NCI-H446 (cell line): ENCODE data around the gene PLEKHM2.

Experiments
- DNase-seq, 2 experiments: peaks; one replicate each; lab custom pipeline; 2025; lab: John Stamatoyannopoulos, UW

PLEKHM2 gene

DNA sequence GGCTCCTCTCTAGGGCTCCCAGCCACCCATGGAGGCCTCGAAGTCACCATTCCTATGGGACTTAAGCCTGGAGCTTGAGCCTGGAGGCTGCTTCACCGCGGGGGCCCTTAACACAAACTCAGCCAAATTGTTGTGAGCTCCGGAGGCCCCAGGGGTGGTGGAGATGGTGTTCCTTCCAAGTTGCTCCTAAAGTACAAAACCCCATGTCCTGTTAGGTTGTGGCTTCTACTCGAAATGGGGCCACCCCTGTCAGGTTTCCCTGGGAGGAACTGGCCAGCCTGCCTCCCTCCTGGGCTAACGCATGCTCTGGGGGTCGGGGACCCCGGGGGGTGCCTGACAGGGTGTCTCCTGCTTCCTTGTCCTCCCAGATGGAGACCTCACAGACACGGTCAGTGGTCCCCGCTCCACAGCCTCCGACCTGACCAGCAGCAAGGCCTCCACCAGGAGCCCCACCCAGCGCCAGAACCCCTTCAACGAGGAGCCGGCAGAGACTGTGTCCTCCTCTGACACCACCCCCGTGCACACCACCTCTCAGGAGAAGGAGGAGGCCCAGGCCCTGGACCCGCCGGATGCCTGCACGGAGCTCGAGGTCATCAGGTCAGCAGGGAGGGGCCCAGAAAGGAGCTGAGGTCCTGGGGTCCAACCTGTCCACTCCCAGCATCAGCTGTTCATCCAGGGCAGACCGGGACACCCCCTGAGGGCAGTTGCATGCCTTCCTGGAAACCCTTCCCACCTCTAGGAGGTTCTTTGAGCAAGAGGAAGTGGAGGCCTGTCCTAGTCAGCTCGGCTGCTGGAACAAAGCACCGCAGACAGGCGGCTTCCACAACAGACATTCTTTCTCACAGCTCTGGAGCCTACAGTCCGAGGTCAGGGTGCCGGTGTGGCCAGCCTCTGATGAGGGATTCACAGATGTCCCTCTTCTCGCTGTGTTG, 41.1 kb downstream of the PLEKHM2 start:
- DNase-seq: no peak

GRCh38 chr1:15726508-15726907, 42.4 kb downstream of the PLEKHM2 start:
- no peak for DNase-seq

DNA sequence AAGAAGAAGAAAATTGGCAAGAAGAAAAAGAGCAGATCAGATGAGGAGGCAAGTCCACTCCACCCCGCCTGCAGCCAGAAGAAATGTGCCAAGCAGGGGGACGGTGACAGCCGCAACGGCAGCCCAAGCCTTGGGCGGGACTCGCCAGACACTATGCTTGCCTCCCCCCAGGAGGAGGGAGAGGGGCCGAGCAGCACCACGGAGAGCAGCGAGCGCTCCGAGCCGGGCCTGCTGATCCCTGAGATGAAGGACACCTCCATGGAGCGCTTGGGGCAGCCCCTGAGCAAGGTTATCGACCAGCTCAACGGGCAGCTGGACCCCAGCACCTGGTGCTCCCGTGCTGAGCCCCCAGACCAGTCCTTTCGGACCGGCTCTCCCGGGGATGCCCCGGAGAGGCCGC, 42.9 kb downstream of the PLEKHM2 start:
- no peak for DNase-seq

GRCh38 chr1:15727424-15727823, 43.3 kb downstream of the PLEKHM2 start:
- DNase-seq: no peak

GRCh38 chr1:15727866-15728534, 43.9 kb downstream of the PLEKHM2 start:
- no peak for DNase-seq

DNA sequence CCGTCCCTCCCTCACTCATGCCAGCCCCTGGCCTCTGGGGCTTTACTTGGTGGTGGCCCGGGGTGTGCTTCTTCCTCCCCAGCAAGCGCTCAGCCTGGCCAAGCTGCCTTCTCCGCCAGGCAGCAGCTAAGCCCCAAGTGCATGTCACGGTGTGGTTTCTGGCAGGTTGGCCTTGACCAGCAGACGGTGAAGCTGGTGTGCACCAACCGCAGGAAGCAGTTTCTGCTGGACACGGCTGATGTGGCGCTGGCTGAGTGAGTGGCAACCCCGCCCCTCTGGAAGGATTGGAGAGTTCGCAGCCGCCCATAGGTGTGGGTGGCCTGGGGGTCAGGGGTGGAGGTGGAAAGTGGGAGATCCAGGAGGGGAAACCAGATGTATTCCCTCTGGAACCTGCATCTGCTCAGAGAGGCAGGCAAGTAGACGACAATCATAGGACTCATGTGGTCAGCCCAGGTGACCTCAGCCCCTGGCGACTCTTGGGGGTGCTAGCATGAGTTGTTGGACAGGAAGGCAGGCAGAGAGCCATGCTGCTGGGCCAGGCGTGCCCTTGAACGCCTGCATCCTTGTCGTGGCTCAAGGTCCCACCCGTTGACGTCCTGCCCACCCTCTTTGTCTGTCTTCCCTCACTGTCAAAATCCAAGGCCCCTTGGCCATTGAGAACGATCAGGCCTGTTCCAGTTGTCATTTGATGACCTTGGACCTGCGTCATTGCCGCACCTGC, 45.0 kb downstream of the PLEKHM2 start:
- no peak for DNase-seq

GRCh38 chr1:15730423-15730822, 46.3 kb downstream of the PLEKHM2 start:
- no peak for DNase-seq

GRCh38 chr1:15730936-15731335, 46.8 kb downstream of the PLEKHM2 start:
- no peak for DNase-seq

DNA sequence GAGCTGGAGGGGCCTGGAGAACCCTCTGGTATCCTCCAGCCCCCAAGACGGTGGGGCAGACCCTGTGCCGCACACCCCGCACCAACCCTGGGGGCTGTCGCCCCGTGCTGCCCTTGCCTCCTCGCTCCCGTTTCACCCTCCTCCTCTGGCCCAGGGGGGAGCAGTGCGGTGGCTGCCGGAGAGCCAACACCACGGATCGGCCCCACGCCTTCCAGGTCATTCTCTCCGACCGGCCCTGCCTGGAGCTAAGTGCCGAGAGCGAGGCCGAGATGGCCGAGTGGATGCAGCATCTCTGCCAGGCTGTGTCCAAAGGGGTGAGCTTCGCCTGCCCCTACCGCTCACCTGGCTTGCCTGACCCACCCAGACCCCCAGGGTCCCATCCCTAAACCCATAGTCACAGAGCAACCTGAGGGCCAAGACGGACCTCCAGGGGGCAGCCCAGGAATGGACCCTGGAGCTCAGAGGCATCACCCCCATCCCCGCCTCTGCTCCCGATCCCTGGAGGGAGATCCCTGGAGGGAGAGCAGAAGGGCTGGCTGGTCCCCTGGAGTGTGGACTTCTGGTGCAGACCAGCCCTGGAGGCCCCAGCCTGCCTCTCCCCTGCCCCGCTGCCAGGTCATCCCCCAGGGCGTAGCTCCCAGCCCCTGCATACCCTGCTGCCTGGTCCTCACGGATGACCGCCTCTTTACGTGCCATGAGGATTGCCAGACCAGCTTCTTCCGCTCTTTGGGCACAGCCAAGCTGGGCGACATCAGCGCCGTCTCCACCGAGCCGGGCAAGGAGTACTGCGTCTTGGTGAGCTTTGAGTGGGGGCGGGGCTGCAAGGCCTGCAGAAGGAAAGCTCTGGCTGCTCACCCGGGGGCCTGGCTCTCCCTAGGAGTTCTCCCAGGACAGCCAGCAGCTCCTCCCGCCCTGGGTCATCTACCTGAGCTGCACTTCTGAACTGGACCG, 47.9 kb downstream of the PLEKHM2 start:
- no peak for DNase-seq

GRCh38 chr1:15732686-15733081, 48.6 kb downstream of the PLEKHM2 start:
- no peak for DNase-seq

DNA sequence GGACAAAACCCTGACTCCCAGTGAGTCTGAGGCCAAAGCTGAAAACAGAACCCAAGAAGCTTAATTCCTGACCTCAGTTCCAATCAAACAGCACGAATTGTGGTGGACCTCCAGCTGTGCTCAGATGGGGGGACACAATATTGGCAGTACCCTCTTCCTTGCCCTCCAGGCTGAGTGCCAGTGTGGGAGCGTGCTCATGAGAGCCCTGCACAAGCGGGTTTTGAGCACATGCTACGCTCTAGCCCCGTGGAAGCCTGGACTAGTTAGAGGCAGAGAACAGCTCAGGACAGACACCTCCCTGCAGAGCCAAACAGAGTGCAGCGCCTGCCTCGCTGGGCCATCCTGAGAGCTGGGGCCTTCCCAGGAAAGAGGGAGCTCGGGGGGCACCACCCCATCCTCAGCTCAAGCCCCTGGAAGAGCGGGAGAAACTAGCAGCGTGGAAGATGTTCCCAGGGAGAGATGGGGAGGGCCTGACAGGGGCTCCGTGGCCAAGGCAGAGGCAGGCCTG, 49.2 kb downstream of the PLEKHM2 start:
- no peak for DNase-seq

DNA sequence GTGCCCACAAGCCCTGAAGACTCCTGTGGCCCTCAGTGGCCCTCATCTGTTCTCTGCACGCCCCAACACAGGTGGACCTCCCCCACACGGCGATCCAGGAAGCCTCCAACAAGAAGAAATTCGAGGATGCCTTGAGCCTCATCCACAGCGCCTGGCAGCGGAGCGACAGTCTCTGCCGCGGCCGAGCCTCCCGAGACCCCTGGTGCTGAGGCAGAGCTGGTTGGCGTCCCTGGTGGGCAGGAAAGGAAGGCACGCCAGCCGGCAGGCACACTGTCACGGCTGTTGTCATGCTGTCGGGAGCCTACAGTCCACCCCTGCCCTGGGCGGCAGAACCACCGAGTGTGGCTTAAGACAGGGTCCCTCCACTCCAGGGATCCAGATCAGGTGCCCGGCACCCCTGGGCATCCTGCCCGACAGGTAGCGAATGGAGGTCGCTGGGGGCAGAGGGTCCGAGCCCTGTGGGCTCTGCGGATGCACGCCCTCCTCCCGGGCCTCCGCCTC, 49.7 kb downstream of the PLEKHM2 start:
- no peak for DNase-seq

DNA sequence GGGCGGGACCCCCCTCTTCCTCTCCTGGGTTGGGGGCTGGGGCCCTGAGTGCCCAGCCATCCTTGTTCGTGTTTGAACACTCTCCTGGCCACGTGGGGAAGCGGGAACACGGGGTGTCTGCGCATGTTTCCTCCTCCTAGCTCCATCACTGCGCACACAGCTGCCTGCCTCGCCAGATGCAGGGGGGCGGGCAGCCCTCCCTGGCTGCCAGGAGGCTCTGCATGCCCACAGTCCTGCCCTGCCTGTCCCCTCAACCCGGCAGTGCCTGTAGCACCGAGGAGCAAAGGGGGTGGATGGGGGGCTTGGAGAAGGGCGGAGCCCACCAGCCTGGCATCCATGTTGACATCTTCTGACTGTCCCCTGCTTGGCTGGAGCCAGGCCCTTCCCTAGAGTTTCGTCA, 50.2 kb downstream of the PLEKHM2 start:
- DNase-seq: no peak

- no peak for DNase-seq
Observed at GRCh38 chr1:15734901-15735300, 50.8 kb downstream of the PLEKHM2 start.

DNA sequence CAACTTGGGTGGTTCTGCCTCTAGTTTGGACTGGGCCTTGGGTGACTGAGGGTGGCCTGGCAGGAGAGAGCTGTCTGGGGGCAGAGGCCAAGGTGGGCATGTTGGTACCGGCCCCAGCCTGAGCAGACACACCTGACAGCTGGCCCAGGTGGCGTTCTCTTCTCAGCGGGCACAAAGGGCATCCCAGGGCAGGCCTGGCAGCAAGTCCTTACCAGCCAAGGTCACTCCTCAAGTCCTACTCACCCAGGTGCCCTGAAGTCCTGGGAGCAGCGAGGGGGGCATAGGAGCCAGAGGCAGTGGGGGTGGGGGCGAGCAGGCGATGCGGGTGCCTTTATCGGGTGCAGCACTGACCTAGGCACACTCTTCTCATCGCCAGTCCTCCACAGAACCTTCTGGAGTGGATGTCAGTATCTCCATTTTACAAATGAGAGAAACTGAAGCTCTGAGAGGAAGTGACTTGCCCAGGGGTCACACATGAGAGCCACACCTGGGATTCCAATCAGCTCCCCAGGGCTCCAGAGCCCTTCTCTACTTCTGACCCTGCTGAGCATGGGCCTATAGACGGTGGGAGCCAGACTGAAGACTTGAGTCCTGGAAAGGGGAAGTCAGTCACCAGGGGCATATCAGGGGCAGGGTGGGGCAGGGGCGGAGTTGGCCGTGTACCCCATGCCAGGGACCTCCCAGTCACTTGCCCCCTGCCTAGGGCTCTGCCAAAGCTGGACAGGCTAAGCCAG, 51.4 kb downstream of the PLEKHM2 start:
- no peak for DNase-seq

DNA sequence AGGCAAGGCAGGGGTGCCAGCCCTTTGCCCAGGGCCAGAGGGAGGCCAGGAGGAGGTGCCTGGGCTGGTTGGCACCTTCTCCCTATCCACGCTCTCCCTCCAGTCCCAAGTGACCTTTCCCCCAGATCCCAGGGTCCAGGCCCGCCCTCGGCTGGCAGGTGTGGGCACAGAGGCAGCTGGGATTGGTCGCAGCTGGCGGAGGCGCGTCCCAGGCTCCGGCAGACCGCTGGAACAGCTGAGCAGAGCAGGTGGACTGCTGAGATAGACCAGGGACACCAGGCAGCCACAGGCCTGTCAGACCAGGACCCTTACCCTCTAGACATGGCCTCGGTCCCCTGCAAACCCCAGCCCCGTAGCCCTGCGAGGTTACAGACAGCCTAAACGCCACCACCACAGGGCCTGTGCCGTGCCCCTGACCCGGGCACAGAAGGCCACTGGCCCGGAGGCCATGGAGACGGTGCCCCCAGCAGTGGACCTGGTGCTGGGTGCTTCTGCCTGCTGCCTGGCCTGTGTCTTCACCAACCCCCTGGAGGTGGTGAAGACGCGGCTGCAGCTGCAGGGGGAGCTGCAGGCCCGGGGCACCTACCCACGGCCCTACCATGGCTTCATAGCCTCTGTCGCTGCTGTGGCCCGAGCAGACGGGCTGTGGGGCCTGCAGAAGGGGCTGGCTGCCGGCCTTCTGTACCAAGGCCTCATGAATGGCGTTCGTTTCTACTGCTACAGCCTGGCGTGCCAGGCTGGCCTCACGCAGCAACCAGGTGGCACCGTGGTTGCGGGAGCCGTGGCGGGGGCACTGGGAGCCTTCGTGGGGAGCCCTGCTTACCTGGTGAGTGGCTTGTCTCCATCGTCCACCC, 52.1 kb downstream of the PLEKHM2 start, which contains the start of gene SLC25A34:
SLC25A34 (plus strand) TSS at position 221 of the 854 bp plus-strand sequence; CDS start at position 449, 228 bp downstream.
- no peak for DNase-seq

DNA sequence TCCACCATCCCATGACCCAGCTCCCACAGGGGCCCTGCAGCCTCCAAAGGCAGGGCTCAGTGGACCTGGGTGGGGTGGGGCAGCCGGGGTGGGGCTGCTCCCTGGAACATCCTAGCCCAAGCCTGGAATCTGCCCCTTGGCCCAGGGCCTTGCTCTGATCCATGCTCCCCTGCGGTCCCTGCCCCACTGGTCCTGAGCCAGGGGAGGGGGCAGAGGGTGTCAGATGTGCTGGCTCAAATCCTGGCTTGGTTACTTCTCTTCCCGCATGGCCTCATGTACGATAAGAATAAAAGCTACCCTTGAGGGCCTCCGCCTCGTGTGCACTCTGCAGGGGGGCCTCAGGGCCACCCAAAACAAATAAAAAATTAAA, 52.8 kb downstream of the PLEKHM2 start:
- no peak for DNase-seq

GRCh38 chr1:15737324-15738319, 53.5 kb downstream of the PLEKHM2 start:
- DNase-seq: no peak
